Measurements from ENCODE around the gene TFAM. TPM values are rescaled to one million over a fixed set of nuclear protein-coding genes. Genes with fewer than 3 reads are reported as not detected.

The TFAM gene
- total RNA-seq, 1 donor from 2014 or later = 16.1 TPM

DNA sequence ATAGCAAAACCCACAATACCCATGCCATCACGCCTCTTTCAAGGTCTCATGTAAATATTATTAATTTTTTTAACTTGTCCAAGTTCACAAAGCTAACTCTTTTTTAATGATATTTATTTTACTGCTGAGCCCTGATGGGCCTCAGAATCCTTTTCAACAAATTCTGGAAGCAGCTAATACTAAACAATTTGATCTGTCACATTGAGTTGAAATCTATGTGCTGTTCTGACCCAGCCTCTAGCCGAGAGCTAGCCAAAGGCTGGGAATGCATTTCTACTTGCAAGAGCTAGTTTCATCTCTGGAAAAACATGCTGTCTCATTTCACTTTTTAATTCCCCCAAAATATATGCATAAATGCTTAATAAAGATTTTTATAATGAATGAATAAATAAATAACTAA lies 47.9 kb downstream of the TFAM start:
- peaks cover 7% of the 10 kb centered on the region for H3K9me3 Mint-ChIP-seq (ENCODE audit: low read depth)
- H3K4me3 Mint-ChIP-seq (ENCODE audit: unreplicated experiment) = no peak overlapping the region
- H3K27me3 Mint-ChIP-seq (ENCODE audit: low read depth) = no peaks in the 10 kb centered on the region
- no peak overlapping the region for H3K27ac Mint-ChIP-seq (ENCODE audit: unreplicated experiment)
- no peak for DNase-seq (ENCODE audit: low spot score)
- H3K36me3 Mint-ChIP-seq (ENCODE audit: low read depth) = no peaks in the 10 kb centered on the region
- H3K4me1 Mint-ChIP-seq (ENCODE audit: low read depth) = peaks cover 41% of the 10 kb centered on the region
- TF ChIP-seq, protein P1, sequence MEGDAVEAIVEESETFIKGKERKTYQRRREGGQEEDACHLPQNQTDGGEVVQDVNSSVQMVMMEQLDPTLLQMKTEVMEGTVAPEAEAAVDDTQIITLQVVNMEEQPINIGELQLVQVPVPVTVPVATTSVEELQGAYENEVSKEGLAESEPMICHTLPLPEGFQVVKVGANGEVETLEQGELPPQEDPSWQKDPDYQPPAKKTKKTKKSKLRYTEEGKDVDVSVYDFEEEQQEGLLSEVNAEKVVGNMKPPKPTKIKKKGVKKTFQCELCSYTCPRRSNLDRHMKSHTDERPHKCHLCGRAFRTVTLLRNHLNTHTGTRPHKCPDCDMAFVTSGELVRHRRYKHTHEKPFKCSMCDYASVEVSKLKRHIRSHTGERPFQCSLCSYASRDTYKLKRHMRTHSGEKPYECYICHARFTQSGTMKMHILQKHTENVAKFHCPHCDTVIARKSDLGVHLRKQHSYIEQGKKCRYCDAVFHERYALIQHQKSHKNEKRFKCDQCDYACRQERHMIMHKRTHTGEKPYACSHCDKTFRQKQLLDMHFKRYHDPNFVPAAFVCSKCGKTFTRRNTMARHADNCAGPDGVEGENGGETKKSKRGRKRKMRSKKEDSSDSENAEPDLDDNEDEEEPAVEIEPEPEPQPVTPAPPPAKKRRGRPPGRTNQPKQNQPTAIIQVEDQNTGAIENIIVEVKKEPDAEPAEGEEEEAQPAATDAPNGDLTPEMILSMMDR (IDR thresholded peaks at IDR 0.05) = no peak

DNA sequence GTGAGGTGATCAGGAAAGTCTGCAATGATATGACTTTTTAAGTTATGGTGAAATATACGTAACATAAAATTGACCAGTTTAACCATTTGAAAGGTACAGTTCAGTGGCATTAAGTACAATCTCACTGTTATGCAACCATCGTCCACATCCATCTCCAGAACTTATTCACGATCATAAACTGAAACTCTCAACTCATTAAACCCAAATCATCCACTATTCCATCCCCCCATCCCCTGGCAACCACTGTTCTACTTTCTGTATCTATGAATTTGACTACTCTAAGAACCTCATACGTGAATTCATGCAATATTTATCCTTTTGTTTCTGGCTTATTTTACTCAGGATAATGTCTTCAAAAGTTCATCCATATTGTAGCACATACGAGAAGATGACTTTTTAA lies 48.4 kb downstream of the TFAM start:
- Mint-ChIP-seq H3K27me3 (ENCODE audit: low read depth) (no peaks in the 10 kb centered on the region), H3K36me3 (ENCODE audit: low read depth) (no peaks in the 10 kb centered on the region), H3K9me3 (ENCODE audit: low read depth) (peaks cover 7% of the 10 kb centered on the region), H3K4me3 (ENCODE audit: unreplicated experiment) (no peak overlapping the region), H3K4me1 (ENCODE audit: low read depth) (peaks cover 46% of the 10 kb centered on the region), H3K27ac (ENCODE audit: unreplicated experiment) (no peak overlapping the region)
- DNase-seq (ENCODE audit: low spot score) = no peak
- TF ChIP-seq, protein P1 (IDR thresholded peaks at IDR 0.05) = no peak

DNA sequence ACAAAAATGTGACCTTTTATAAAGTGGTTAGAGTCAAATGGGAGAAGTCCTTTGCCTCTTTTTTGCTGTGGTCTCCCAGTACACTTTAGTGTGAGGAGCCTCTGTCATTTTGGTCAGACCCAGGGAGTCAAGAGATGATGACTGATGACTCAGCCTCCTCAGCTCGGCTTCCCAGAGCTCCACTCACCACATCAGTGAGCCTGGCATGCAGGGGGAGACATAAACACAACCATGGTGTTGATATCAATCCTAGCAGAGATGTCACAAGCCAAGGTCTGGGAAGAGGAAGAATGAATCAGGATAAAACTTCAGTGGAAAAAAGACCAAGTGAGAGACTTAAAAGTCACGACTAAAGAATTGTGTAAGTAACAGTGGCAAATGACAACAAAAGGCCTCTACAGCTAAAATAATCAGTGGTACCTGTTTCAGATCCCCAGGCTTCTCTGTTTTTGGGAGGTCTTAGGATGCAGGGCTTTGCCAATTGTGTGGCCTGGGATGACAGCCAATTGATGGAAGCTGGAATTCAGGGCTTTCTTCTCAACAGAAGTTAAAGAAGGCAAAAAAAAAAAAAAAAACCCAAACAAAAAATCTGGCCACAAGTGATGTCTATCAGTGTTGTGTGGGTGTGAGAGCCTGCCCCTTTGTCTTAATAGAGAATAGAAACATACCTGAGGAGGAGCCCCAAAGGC lies 50.2 kb downstream of the TFAM start:
- peaks cover 53% of the 10 kb centered on the region for H3K4me1 Mint-ChIP-seq (ENCODE audit: low read depth)
- H3K4me3 Mint-ChIP-seq (ENCODE audit: unreplicated experiment) = peak overlapping the region; percentile 21
- peaks cover 4% of the 10 kb centered on the region for H3K36me3 Mint-ChIP-seq (ENCODE audit: low read depth)
- H3K27me3 Mint-ChIP-seq (ENCODE audit: low read depth) = no peaks in the 10 kb centered on the region
- H3K9me3 Mint-ChIP-seq (ENCODE audit: low read depth) = peaks cover 13% of the 10 kb centered on the region
- peak overlapping the region; percentile 96 for H3K27ac Mint-ChIP-seq (ENCODE audit: unreplicated experiment)
- DNase-seq (ENCODE audit: low spot score) = no peak
- TF ChIP-seq, protein P1 (IDR thresholded peaks at IDR 0.05) = peak; percentile 65

DNA sequence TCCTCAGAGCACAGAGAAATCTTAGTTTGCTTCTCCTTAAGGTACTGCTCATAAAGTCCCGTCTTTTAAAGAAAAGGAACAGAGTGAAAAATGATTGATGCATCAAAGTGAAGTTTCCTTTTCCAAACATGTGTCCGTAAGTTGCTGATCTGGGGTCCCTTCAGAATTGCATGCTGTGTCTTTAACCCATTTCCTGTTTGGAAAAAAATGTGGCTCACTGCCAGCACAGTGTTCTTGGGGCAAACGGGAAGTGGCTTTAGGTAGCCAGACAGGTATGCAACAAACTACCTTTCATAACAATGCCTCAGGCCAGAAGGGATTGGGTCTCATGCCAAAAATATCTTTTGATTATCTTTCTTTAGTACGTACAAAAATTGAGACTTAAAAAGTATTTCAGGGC lies 50.9 kb downstream of the TFAM start:
- DNase-seq (ENCODE audit: low spot score) = no peak
- Mint-ChIP-seq H3K27me3 (ENCODE audit: low read depth) (no peaks in the 10 kb centered on the region), H3K4me3 (ENCODE audit: unreplicated experiment) (no peak overlapping the region), H3K9me3 (ENCODE audit: low read depth) (peaks cover 14% of the 10 kb centered on the region), H3K4me1 (ENCODE audit: low read depth) (peaks cover 53% of the 10 kb centered on the region), H3K36me3 (ENCODE audit: low read depth) (peaks cover 6% of the 10 kb centered on the region), H3K27ac (ENCODE audit: unreplicated experiment) (peak overlapping the region; percentile 96)
- TF ChIP-seq, protein P1 (IDR thresholded peaks at IDR 0.05) = no peak

DNA sequence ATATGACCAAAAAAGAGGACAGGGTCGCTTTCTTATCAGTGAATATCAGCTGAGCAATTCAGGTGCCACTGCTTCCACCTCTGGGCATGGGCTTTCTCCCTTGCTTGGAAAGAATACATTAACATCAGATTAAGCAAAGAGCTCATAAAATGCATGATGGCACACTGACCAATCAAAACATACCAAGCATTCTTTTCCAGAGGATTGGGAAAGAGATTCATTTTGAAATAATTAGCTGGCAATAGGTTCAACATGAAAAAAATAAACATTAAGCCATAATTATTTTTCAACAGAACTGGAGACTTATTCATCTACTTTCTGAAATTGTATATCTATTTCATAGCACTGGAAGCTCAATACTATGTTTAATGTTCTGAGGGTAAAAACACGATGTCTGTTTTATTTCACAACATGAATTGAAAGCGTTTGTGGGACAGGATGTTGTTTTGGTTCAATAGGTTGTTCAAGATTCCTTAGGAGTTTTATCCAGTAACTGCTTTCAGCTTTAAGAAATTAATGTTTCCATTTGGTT lies 53.2 kb downstream of the TFAM start:
- Mint-ChIP-seq H3K4me3 (ENCODE audit: unreplicated experiment) (no peak overlapping the region), H3K4me1 (ENCODE audit: low read depth) (peaks cover 45% of the 10 kb centered on the region), H3K9me3 (ENCODE audit: low read depth) (peaks cover 20% of the 10 kb centered on the region), H3K27ac (ENCODE audit: unreplicated experiment) (peak overlapping the region; percentile 71), H3K27me3 (ENCODE audit: low read depth) (no peaks in the 10 kb centered on the region), H3K36me3 (ENCODE audit: low read depth) (peaks cover 6% of the 10 kb centered on the region)
- TF ChIP-seq, protein P1 (IDR thresholded peaks at IDR 0.05) = no peak
- DNase-seq (ENCODE audit: low spot score) = no peak
